ENCODE data around the gene QRFP.
"Not testable (repeated sequence)": the region's sequence is repeated elsewhere in the genome, so short reads cannot be mapped to it uniquely, and the experiment has no call there.

The QRFP gene

GRCh38 chr9:130849356-130849755 lies 47.3 kb downstream of the QRFP start:
- DNase-seq (ENCODE audit: low read depth in 2 of 2): no peak

DNA sequence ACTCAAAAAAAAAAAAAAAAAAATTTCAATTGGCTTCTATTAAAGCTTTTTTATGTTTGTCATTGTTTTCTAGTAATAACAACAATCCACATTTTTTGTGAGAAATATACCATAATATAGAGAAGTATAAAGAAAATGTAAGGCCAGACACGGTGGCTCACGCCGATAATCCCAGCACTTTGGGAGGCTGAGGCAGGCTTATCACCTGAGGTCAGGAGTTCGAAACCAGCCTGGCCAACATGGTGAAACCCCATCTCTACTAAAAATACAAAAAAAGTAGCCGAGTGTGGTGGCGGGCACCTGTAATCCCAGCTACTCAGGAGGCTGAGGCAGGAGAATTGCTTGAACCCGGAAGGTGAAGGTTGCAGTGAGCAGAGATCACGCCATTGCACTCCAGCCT lies 48.1 kb downstream of the QRFP start:
- DNase-seq (ENCODE audit: low read depth in 2 of 2): not testable (repeated sequence)

GRCh38 chr9:130847306-130848217 lies 49.0 kb downstream of the QRFP start:
- DNase-seq (ENCODE audit: low read depth in 2 of 2): no peak

DNA sequence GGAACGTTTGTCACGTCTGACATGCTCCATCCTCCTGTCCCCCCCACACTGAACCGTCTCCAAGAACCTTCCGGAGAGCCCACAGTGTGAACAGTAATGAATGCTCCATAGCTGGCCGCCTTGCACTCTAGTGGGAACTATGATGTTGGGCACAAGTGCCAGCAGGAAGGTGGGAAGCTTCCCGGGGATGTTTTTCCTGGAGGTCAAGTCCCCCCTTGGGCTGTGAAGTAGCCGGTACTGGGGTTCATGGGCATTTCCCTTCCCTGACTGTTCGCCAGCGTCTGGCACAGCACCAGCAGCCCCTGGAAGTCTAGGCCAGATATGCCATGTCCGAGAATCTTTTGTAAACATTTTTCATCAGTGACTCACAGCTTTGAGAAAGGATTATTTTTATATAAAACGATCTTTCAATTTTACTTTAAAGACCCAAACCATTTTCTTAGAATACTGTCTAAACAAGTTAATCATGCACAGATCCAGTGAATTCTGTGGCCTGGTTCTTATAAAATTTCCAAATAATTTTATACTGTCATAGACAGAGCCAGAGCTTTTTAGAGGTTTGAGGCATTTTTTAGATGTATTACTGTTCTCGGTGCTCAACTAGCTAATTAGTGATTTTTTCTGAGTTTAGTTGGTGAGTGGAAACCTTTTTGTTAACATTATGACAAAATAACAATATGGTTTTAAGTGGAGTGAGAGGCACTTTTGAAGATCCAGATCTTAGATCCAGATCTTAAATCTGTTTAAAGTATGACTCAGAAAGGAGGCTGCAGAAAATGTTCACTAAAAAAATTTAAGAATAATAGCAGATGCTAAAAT lies 49.9 kb downstream of the QRFP start:
- DNase-seq (ENCODE audit: low read depth in 2 of 2): no peak

- no peak for DNase-seq (ENCODE audit: low read depth in 2 of 2)
These were observed 50.6 kb downstream of the QRFP start for GRCh38 chr9:130845901-130846481.

- DNase-seq (ENCODE audit: low read depth in 2 of 2): no peak
These were observed 51.4 kb downstream of the QRFP start for GRCh38 chr9:130845254-130845653.

DNA sequence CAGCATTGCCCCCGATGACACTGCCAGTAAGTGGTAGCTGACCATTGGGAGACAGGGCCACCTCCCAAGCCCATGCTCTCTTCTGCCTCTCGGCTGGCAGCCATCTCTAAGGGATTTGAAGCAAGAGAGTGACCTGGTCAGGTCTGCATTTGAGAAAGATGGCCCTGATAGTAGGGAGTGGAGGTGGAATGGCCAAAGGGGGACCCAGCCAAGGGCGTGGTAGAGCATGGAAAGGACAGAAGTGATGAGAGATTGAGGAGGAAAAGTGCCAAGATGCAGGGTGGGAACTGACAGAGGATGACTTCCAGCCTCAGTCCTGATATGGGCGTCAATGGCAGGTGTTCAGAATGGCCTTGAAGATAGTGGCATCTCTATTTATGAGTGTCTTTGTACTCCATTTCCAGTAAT lies 52.6 kb downstream of the QRFP start:
- DNase-seq (ENCODE audit: low read depth in 2 of 2): no peak

- no peak for DNase-seq (ENCODE audit: low read depth in 2 of 2)
These were observed 53.3 kb downstream of the QRFP start for GRCh38 chr9:130843049-130843908.

All from stimulated activated CD4-positive, alpha-beta T cell treated with anti-CD3 and anti-CD28 coated beads, Interleukin-4, amount 100 ng/mL, for 48 hours (primary cell).